GM19043 (cell line): ENCODE measurements around the gene IL27RA.
A peak's percentile ranks its signal among the peaks of the same experiment; 100 is the strongest.
"Not testable (repeated sequence)": the region's sequence is repeated elsewhere in the genome, so short reads cannot be mapped to it uniquely, and the experiment has no call there.

Experiments
- ATAC-seq: cut with Tn5 transposase; IDR thresholded peaks from one replicate; pipeline ENCODE4 v1.9.1; 2021; ENCODE audit warnings: low read depth; ENCODE audit not compliant: unreplicated experiment

IL27RA gene

DNA sequence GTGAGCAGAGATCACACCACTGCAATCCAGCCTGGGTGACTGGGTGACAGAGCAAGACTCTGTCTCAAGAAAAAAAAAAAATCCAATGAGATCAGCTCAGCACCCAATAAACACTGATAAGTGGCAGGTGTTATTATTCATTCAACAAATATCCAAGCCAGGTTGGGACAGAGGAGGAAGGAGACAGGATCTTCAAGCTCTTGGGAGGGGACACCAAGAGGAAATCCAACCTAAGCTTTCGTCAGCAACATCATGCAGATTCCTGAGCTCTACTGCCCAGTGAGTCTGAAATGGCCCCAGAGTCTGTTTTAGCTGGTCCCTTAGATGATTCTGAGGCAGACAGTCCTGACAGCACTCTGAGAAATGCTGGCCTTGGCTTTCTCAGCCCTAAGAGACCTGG is 33.1 kb upstream of the IL27RA start:
- no peak for ATAC-seq

DNA sequence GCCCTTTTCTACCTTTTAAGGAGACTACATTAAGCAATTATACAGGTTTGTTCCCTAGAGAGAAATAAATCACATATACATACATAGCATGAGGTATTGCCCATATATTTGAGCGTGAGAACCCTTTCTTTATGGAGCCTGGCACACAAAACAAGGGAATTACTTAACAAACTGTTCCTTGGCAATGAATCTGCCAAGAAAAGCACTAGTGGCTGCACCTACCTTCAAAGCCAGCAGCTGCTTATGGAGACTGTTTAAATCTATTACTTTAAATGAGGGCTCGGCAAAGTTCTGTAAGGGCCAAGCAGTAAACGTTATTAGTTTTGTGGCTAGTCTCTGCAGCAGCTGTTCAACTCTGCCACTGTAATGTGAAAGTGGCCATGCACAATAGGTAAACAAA is 32.5 kb upstream of the IL27RA start:
- ATAC-seq, result no peak

DNA sequence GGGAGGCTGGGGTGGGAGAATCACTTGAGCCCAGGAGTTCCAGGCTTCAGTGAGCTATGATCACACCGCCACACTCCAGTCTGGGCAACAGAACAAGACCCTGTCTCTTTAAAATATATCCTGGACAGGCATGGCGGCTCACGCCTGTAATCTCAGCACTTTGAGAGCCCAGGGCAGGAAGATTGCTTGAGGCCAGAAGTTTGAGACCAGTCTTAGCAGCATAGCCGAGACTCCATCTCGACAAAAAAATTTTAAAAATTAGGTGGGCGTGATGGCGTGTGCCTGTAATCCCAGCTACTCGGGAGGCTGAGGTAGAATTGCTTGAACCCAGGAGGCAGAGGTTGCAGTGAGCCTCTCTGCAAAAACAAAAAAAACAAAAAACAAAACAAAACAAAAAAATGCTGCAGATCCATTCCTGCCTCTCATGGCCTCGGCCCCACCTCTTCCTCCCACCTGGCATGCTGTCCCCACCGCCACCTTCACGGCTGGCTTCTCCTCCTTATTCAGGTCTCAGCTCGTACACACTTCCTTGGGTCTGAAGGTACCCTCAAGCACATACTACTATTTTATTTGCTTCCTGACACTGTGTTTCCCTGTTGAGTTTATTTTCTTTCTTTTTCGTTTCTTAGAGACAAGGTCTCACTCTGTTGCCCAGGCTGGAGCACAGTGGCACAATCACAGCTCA is 30.7 kb upstream of the IL27RA start:
- no peak for ATAC-seq

DNA sequence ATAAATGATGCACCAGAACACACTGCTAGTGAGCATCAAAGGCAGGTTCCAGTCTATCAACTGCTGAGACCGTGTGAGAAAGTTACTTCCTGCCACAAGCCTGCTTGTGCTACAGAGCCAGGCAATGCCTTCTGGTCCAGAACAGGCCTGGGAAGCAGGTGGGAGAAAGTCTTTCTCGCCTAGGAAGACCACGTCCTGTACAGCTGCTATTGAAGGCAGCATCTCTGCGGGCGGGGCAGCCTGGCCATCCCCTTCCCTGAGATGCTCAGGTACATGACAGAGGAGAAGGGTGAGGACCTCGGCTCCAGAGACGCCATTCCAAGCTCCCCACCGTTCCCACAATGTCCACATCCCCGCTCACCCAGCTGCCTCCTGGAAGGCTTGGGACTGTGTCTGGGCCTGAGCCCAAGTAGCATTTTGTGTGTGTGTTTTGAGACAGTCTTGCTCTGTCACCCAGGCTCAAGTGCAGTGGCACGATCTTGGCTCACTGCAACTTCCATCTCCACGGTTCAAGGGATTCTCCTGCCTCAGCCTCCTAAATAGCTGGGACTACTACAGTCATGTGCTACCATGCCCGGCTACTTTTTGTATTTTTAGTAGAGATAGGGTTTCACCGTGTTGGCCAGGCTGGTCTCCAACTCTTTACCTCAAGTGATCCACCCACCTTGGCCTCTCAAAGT is 28.9 kb upstream of the IL27RA start:
- ATAC-seq, result no peak

DNA sequence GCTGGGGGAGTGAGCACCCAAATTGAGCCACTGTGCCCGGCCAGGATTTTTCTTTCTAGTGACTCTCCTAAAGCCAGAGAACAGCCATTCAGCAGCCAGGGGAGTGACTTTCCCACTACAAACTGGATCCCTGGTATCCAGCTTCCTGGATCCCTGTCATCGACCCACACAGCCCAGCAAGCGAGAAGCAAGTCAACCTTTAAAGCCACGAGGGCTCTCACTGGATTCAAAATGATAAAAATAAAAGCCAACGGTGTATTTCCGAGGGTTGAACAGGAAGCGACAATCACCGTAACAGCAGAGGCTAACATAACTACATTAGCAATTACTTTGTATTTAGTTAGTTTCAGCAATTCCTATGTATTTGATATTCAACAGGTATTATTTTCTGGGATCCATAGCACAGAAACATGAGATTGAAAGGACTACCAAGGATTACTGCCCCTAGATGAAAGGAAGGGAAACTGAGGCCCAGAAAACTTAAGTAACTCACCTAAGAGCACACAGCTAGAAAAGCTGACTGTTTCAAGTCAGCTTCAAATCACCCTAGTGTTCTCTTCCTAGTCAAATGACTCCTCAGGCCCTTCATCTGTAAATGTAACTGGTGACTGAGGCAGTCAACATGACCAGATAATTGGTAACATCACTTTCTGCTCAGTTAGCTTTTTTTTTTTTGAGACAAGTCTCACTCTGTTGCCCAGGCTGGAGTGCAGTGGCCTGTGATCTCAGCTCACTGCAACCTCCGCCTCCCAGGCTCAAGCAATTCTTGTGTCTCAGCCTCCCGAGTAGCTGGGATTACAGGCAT is 28.1 kb upstream of the IL27RA start:
- ATAC-seq, result no peak

DNA sequence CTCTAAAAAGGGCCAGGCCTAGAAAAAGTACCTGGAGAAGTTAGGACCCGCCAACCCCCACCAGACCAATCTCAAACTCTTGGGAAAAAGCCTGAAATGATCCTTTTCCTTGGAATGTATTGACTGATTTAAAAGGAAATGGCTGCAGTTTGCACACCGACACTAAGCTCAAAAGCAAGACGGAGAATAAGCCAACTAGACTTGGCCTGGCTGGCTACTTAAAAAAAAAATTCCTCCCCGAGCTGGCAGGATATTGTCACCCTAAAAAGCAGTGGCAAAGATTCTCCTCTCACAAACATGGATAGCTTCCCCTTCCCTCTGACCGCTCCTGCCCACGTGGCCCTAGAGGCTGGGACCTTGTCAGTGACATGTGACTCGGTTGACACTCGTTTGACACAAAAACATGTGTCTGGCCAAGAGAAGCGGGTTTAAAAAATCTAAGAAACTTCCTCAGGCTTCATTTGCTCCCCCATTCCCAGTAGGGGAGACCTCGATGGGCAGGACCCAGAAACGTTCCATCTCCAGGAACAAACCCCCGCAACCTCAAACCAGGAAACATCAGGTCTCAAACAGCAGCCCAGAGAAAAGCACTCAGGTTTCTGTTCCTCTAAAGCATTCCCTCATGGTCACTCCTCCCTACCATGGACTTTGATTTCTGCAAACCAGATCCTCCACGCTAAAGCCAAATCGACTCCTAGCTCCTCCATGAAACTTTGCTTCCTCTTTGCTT is 26.8 kb upstream of the IL27RA start:
- ATAC-seq, result no peak

DNA sequence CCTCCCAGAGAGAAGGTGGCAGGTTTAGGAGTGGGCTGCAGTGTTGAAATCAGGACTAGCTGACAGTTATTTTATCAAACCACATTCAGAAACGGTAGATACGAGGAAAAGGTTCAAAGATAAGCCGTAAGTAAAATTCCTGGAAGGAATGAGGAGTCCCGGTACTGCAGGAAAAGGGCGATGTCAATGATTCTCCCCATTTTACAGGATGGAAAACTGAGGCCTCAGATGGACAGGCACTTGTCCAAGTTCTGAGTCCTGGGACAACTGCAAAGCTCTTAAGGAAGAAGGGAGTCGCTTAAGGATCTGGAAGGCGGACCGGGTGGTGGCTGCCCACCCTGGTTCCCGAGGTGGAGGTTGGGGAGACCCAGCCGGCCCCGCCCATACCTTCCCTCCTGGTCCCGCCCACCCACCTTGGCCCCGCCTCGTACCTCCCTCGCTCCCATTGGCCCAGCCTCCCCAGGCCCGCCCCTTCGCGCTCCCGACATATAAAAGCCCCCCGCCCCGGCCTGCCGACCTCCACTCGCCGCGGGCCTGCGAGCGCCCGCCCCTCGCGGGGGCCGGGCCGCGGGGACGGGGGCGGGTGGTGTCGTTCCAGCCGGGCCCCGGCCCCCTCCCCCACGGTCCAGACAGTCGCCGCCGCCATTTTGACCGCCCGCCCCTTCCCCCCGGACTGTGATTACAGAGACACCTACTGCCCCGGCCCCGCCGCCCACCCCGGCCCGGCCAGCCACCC is 26.0 kb upstream of the IL27RA start:
- ATAC-seq, result no peak

DNA sequence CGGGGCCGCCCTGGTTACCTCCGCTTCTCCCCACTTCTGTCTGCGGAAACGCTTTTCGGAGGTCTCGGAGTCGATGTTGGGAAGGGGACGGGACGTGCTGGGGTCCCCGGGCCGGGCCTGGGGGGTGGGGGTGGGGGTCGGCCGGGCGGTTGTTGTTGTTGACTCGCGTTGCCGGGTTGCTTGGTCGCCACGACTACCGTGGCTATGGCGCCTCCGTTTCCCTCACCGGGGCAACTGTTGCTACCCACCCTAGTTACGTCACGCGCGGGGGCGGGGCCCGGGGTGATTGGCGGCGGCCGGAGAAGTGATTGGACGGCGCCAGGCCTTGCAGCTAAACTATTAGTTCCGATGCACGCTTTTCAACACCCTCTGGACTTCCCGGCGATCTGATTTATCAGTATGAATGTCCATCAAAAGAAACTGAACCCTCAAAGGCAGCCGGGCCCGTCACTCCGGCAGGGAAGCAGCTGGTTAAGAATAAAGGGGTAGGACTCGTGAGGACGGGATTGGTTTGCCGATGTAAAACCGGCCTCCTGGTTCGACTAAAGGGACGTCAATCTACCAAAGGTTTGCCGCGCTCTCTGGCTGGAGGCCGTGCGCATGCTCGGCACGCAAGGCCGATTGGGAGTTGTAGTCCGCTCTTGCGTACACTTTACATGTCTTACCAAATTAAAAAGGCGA is 25.3 kb upstream of the IL27RA start, which contains the start of gene RFX1:
TSS of gene RFX1 (minus strand) at position 236 of the 681 bp plus-strand sequence. CDS start 12,477 bp downstream, outside the sequence.
- ATAC-seq, result peak; percentile 69

DNA sequence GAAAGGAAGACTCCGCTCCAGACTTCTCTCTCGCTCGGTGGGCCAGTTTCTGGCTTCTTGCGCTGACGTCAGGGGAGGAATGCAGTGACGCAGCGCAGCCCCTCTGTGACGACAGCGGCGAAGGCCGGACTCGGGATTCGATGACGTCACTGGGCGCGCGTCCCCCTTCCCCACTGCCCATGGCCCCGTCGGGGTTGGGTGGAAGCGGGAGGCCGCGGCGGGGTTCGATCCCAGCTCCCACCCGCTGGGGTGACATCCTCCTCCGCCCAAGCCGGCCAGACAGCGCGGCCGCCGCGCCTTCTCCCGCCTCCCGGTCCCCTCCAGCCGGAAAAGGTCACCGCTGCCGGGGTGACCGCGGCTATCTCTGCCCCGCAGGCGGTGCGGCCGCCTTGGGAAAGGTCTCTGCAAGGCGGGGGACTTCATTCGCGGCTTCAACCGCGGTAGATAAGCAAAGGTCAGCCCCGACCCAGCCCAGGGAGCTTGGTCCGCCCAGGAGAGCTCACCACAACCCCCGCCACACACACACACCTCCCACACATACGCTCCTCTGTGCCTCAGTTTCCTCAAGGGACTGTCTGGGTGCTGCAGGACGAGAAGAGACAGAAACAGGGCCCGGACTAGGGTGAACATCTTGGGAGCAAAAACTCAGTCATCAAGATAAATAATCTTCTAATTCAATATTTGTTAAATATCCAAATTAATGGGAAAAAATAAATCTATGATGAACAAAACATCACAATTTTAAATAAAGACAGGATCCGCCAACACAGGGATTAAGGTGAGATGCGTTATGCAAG is 24.6 kb upstream of the IL27RA start:
- ATAC-seq, result peak; percentile 18

DNA sequence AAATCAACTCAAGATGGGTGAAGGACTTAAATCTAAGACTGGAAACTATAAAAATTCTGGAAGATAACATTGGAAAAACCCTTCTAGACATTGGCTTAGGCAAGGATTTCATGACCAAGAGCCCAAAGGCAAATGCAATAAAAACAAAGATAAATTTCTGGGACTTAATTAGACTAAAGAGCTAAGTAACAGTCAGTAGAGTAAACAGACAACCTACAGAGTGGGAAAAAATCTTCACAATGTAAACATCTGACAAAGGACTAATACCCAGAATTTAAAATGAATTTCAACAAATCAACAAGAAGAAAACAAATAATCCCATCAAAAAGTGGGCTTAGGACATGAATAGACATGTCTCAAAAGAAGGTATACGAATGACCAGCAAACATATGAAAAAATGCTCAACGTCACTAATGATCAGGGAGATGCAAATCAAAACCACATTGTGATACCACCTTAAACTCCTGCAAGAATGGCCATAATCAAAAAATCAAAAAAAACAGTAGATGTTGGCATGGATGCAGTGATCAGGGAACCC is 19.1 kb upstream of the IL27RA start:
- ATAC-seq, result no peak

DNA sequence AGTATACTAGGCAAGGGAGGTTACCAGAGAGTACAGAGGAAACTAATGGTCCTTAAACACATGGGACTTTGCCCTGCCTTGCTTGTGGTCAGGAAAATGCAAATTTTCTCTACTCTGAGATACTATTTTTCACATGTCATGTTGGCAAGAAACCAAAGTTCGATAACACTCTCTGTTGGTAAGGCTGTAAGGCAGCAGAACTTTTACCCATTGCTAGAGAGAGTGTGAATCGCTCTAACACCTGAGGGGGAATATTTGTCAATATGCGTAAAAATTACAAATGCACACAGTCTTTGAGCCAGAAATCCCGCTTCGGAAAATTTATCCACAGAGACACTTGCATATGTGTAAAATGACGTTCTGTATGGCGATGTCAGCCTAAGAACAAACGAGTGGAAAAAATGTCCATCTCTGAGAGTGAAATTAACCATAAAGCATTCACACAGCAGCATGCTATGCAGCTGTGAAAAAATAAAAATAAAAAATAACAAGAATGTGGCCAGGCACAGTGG is 16.0 kb upstream of the IL27RA start:
- no peak for ATAC-seq

DNA sequence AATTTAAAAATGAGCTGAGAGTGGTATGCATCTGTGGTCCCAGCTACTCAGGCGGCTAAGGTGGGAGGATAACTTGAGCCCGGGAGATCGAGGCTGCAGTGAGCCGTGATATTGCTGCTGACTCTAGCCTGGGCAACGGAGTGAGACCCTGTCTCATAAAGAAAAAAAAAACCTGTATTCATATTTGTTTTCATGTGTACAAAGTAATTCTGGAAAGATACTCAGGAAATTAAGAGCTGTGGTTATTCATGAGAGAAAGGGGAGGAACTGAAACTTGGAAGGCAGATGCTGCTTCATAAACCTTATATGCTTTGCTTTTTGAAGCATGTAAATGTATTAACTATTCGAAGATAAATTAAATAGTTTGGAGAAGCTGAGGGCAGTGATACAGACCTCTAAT is 12.5 kb upstream of the IL27RA start:
- no peak for ATAC-seq

DNA sequence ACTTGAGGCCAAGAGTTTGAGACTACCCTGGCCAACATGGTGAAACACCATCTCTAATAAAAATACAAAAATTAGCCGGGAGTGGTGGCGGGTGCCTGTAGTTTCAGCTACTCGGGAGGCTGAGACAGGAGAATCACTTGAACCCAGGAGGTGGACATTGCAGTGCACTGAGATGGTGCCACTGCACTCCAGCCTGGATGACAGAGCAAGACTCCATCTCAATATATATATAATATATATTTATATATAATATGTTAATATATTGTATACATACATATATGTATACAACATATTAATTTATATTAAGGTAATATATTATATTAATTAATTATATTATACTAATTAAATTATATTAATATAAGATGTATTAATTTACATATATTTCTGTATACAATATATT is 11.8 kb upstream of the IL27RA start:
- not testable (repeated sequence) for ATAC-seq

DNA sequence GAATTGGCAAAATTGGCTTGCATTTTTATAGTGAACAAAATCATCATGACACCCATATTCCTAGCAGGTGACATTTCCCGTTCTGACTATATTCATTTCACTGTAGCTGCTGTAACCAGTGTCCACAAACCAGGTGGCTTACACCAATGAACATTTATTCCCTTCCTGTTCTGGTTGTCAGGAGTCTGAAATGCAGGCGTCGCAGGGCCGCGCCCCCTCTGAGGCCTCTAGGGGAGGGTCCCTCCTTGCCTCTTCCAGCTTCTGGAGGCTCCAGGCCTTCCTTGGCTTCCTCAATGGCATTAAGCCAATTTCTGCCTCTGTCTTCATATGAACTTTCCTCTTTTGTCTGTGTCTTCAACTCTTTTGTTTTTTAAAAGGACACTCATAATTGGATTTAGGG is 10.1 kb upstream of the IL27RA start:
- no peak for ATAC-seq

DNA sequence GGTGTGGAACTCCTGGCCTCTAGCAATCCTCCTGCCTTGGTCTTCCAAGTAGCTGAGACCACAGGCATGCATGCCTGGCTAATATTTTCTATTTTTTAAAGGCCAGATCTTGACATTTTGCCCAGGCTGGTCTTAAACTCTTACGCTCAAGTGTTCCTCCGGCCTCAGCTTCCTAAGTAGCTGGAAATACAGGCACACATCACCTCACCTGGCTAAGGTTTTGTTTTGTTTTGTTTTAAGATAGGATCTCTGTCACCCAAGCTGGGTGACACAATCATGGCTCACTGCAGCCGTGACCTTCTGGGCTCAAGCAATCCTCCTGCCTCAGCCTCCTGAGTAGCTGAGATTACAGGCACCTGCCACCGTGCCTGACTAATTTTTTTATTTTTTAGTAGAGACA is 9.1 kb upstream of the IL27RA start:
- no peak for ATAC-seq

DNA sequence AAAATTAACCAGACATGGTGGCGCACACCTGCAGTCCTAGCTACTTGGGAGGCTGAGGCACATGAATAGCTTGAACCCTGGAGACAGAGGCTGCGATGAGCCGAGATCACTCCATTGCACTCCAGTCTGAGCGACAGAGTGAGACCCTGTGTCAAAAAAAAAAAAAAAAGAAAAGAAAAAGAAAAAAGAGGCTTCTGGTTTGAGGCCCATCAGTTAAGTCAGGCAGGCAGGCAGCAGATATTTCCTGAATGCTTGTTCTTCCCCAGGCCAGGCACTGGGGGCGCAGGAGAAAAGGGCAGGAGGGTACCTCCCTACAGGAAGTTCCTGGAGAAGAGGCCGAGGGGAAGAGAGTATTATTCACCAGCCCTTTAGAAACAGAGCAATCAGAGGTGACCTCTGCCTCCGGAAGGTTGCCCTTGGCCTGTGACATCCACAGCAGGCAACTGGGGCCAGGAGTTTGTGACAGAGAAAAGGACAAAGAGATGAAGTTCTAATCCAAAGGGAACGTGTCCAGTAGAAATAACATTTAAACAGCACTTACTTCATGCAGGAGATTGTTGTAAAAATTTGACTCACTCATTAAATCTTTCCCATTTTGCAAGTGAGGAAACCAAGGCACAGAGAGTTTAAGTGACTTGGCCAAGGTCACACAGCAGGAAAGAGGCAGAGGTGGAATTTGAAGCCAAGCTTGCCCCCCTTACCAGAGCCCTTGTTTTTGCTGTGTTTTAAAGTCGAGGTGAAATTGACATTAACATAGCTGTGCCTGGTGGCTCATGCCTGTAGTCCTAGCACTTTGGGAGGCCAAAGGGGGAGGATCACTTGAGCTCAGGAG is 7.9 kb upstream of the IL27RA start:
- ATAC-seq, result no peak

DNA sequence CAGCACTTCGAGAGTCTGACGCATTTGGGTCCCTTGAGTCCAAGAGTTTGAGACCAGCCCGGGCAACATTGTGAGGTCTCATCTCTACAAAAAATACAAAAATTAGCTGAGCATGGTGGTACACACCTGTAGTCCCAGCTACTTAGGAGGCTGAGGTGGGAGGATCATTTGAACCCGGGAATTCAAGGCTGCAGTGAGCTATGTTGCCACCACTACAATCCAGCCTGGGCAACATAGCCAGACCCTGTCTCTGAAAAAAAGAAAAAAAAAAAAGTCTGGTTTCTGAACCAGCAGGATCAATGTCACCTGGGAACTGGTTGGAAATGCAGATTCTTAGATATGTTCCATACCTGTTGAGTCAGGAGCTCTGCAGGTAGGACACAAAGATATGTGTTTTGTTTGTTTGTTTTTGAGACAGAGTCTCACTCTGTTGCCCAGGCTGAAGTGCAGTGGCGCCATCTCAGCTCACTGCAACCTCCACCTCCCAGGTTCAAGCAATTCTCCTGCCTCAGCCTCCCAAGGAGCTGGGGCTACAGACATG is 4.8 kb upstream of the IL27RA start:
- ATAC-seq, result not testable (repeated sequence)
